ENCODE measurements around the gene CASP5.
A peak's percentile ranks its signal among the peaks of the same experiment; 100 is the strongest.
"Not testable (repeated sequence)": the region's sequence is repeated elsewhere in the genome, so short reads cannot be mapped to it uniquely, and the experiment has no call there.

The CASP5 gene

GRCh38 chr11:105033343-105033742, 10.4 kb upstream of the CASP5 start:
- DNase-seq (ENCODE audit: low read depth): no peak

GRCh38 chr11:105032495-105032894, 9.5 kb upstream of the CASP5 start:
- no peak for DNase-seq (ENCODE audit: low read depth)

- DNase-seq (ENCODE audit: low read depth): no peak
These were observed 4.7 kb upstream of the CASP5 start for GRCh38 chr11:105027678-105028077.

- no peak for DNase-seq (ENCODE audit: low read depth)
These were observed 1.4 kb upstream of the CASP5 start for GRCh38 chr11:105024394-105024793.

- no peak for DNase-seq (ENCODE audit: low read depth)
These were observed 441 bp downstream of the CASP5 start for GRCh38 chr11:105022527-105022926.

GRCh38 chr11:105007463-105007862, 15.5 kb downstream of the CASP5 start:
- no peak for DNase-seq (ENCODE audit: low read depth)

GRCh38 chr11:105005451-105005845, 17.5 kb downstream of the CASP5 start:
- DNase-seq (ENCODE audit: low read depth): no peak

- no peak for DNase-seq (ENCODE audit: low read depth)
These were observed 18.9 kb downstream of the CASP5 start for GRCh38 chr11:105004021-105004420.

- no peak for DNase-seq (ENCODE audit: low read depth)
These were observed 19.8 kb downstream of the CASP5 start for GRCh38 chr11:105003151-105003550.

- peak; percentile 45 for DNase-seq (ENCODE audit: low read depth)
These were observed 22.2 kb downstream of the CASP5 start for GRCh38 chr11:105000797-105001196.

GRCh38 chr11:105000167-105000566, 22.8 kb downstream of the CASP5 start:
- DNase-seq (ENCODE audit: low read depth): no peak

GRCh38 chr11:104999721-105000120, 23.2 kb downstream of the CASP5 start:
- DNase-seq (ENCODE audit: low read depth): no peak

- no peak for DNase-seq (ENCODE audit: low read depth)
These were observed 25.7 kb downstream of the CASP5 start for GRCh38 chr11:104997288-104997687.

GRCh38 chr11:104995001-104995408, 28.0 kb downstream of the CASP5 start:
- DNase-seq (ENCODE audit: low read depth): no peak

GRCh38 chr11:104992781-104993180, 30.2 kb downstream of the CASP5 start:
- DNase-seq (ENCODE audit: low read depth): no peak

GRCh38 chr11:104991994-104992393, 31.0 kb downstream of the CASP5 start:
- DNase-seq (ENCODE audit: low read depth): no peak

- no peak for DNase-seq (ENCODE audit: low read depth)
These were observed 38.2 kb downstream of the CASP5 start for GRCh38 chr11:104984808-104985207.

GRCh38 chr11:104979839-104980238, 43.1 kb downstream of the CASP5 start:
- no peak for DNase-seq (ENCODE audit: low read depth)

GRCh38 chr11:104973616-104974015, 49.4 kb downstream of the CASP5 start:
- DNase-seq (ENCODE audit: low read depth): no peak

- not testable (repeated sequence) for DNase-seq (ENCODE audit: low read depth)
These were observed 50.0 kb downstream of the CASP5 start for GRCh38 chr11:104972924-104973323.

- DNase-seq (ENCODE audit: low read depth): no peak
These were observed 52.2 kb downstream of the CASP5 start for GRCh38 chr11:104970756-104971155.

- DNase-seq (ENCODE audit: low read depth): no peak
These were observed 53.9 kb downstream of the CASP5 start for GRCh38 chr11:104968856-104969776.

- DNase-seq (ENCODE audit: low read depth): no peak
These were observed 54.6 kb downstream of the CASP5 start, which contains the start of gene CASP4 for GRCh38 chr11:104968355-104968855. Gene CASP4 (minus strand): TSS chr11:104968574. CDS start chr11:104968525, 49 bp downstream.
